PFSK-1 (cell line): ENCODE results near the gene NPAS1.

Experiments used
- FOXP2 ChIP-seq: optimal IDR thresholded peaks from 2 replicates; pipeline ENCODE3; 2011; ENCODE audit warnings: borderline replicate concordance, control low read depth, inconsistent platforms; ENCODE audit not compliant: insufficient read depth; ENCODE audit errors: extremely low read length, extremely low read depth
- POLR2AphosphoS5 ChIP-seq: IDR thresholded peaks from 2 replicates; pipeline ENCODE4 v1.6.1; 2012; ENCODE audit warnings: low read depth, mild to moderate bottlenecking, control low read depth, low read length, moderate library complexity
- REST ChIP-seq, 2 experiments: IDR thresholded peaks; 2 replicates each; pipeline versions ENCODE4 v1.6.1 to v1.8.0; 2011 to 2012; ENCODE audit warnings: low read depth in 2 of 2, low read length in 2 of 2, control low read depth in 1 of 2, inconsistent platforms in 1 of 2, mild to moderate bottlenecking in 1 of 2, moderate library complexity in 1 of 2; ENCODE audit not compliant: insufficient read depth in 1 of 2
- SIN3A ChIP-seq: IDR thresholded peaks from 2 replicates; pipeline ENCODE4 v1.6.1; 2012; ENCODE audit warnings: mild to moderate bottlenecking, low read length, moderate library complexity, borderline replicate concordance; ENCODE audit not compliant: insufficient read depth
- TAF1 ChIP-seq: IDR thresholded peaks from 2 replicates; pipeline ENCODE4 v1.6.1; 2012; ENCODE audit warnings: low read length, control low read depth, borderline replicate concordance; ENCODE audit not compliant: insufficient read depth

The NPAS1 gene

DNA sequence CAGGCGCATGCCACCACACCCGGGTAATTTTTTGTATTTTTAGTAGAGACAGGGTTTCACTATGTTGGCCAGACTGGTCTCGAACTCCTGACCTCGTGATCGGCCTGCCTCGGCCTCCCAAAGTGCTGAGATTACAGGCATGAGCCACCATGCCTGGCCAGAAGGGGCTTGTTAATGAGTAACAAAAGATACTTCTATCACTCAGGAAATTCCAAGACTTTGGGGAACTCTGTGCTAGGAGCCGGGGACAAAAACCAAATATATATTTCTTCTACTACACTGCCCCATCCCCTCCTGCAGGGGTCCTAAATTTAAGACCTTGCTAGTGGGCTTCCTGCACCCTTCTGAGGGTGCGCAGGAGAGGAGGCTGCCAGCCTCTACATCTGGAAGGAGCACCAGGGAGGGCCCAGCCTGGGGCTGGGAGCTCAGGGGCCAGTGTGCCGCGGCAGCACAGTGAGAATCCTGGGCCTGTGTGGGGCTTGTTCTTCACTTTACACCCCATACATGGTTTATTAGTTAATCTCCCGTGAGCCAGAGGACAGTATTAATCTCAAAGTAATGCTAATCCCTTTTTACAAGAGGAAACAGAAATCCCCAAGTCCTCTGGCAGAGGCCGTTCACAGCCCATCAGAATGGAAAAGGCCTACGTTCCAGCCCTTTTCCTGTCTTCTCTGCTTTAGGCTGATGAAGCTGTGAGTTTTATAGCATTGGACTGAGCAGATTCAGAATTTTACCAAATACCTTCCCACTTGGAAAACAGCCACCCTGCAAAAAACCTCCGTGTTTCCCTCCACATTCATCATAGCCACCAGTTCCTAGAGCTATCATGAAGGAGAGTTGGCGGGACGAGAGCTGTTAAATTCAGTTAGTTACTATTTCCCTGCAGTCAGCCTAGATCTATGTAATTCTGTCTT, 44.4 kb upstream of the NPAS1 start:
- TF ChIP-seq TAF1 (no peak), FOXP2 (no peak), SIN3A (no peak), REST (IDR thresholded peaks at IDR 0.05; ENCODE audit: insufficient read depth in 1 of 2, low read depth in 2 of 2, low read length in 2 of 2) (no peak), POLR2AphosphoS5 (no peak)

- no peak for TF ChIP-seq TAF1
- no peak for TF ChIP-seq FOXP2
- no peak for TF ChIP-seq POLR2AphosphoS5
- no peak for TF ChIP-seq SIN3A
- no peak for TF ChIP-seq REST (IDR thresholded peaks at IDR 0.05; ENCODE audit: insufficient read depth in 1 of 2, low read depth in 2 of 2, low read length in 2 of 2)
These were observed 43.5 kb upstream of the NPAS1 start for GRCh38 chr19:46975925-46976782.

GRCh38 chr19:46976845-46977320, 42.8 kb upstream of the NPAS1 start:
- no peak for TF ChIP-seq REST (IDR thresholded peaks at IDR 0.05; ENCODE audit: insufficient read depth in 1 of 2, low read depth in 2 of 2, low read length in 2 of 2)
- no peak for TF ChIP-seq TAF1
- TF ChIP-seq POLR2AphosphoS5 = no peak
- TF ChIP-seq FOXP2 = no peak
- no peak for TF ChIP-seq SIN3A

DNA sequence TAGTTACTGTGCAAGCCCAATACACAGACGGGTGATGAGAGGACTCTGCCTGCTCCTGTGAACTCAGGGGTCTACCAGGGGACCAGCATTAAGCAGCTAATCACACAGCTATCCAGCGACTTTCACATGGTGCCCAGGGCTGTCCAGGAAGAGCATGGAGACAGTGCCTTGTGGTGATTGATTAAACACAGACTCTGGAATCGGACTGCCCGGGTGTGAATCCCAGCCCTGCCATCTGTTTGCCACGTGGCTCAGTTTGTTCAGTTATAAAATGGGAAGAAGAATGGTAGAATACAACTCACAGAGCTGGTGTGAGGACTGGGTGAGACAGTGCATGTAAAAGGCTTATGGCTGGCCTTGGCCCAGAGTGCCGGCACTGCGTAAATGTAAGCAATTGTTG, 42.1 kb upstream of the NPAS1 start:
- no peak for TF ChIP-seq FOXP2
- TF ChIP-seq TAF1 = no peak
- TF ChIP-seq SIN3A = no peak
- TF ChIP-seq REST (IDR thresholded peaks at IDR 0.05; ENCODE audit: insufficient read depth in 1 of 2, low read depth in 2 of 2, low read length in 2 of 2) = no peak
- no peak for TF ChIP-seq POLR2AphosphoS5
